ENCODE results near the gene S100Z. TPM values are rescaled to one million over a fixed set of nuclear protein-coding genes. Genes with fewer than 3 reads are reported as not detected.

The S100Z gene
- total RNA-seq, 1 experiment from 2014 or later: not detected

GRCh38 chr5:76841361-76841760 lies 8.5 kb upstream of the S100Z start:
- intact Hi-C loops (cut with micrococcal nuclease; ENCODE audit: unreplicated experiment): no loop called here
- Histone ChIP-seq H3K4me1 (ENCODE audit: control insufficient read depth, insufficient read depth, low read length) (peaks cover 24% of the 10 kb centered on the region), H3K27ac (ENCODE audit: low read length) (peak overlapping the region; percentile 13; the same call in 1 of the 2 replicates), H3K27me3 (ENCODE audit: control insufficient read depth, insufficient read depth, low read length) (no peaks in the 10 kb centered on the region), H3K9me3 (ENCODE audit: control insufficient read depth, insufficient read depth, low read depth, low read length) (no peaks in the 10 kb centered on the region), H3K36me3 (ENCODE audit: control insufficient read depth, insufficient read depth, low read length) (no peaks in the 10 kb centered on the region), H3K4me3 (ENCODE audit: low read depth in 2 of 2, low read length in 2 of 2) (no peak overlapping the region)
- DNase-seq (ENCODE audit: low read depth, low spot score) (no peak), ATAC-seq (no peak)
- no TSS peak for BruUV-seq (replicated peaks)
- ChIA-PET CTCF (no interaction called here), POLR2A (interaction anchor here (0.6 kb wide), 1 partner anchor 12 kb away, joined by 7 read pairs; no protein-coding TSS in a partner anchor)
- TF ChIP-seq POLR2AphosphoS5 (IDR thresholded peaks at IDR 0.05; ENCODE audit: low read depth, low read length) (no peak), SIN3A (IDR thresholded peaks at IDR 0.05; ENCODE audit: borderline replicate concordance, insufficient read depth, low read depth, low read length) (no peak), CTCF (IDR thresholded peaks at IDR 0.05) (no peak), TCF7L2 (IDR thresholded peaks at IDR 0.05; ENCODE audit: low read depth, low read length) (no peak), REST (IDR thresholded peaks at IDR 0.05; ENCODE audit: insufficient read depth in 1 of 2, low read depth in 2 of 2, low read length in 1 of 2) (no peak)
- in situ Hi-C loops (cut with HindIII; ENCODE audit: low pct_unique_long_range_greater_than_20kb, low sequenced_read_pairs): no loop called here

- Histone ChIP-seq H3K27ac (ENCODE audit: low read length) (no peak overlapping the region), H3K4me1 (ENCODE audit: control insufficient read depth, insufficient read depth, low read length) (no peaks in the 10 kb centered on the region), H3K4me3 (ENCODE audit: low read depth in 2 of 2, low read length in 2 of 2) (no peak overlapping the region), H3K27me3 (ENCODE audit: control insufficient read depth, insufficient read depth, low read length) (no peaks in the 10 kb centered on the region), H3K36me3 (ENCODE audit: control insufficient read depth, insufficient read depth, low read length) (no peaks in the 10 kb centered on the region), H3K9me3 (ENCODE audit: control insufficient read depth, insufficient read depth, low read depth, low read length) (no peaks in the 10 kb centered on the region)
- TF ChIP-seq TCF7L2 (IDR thresholded peaks at IDR 0.05; ENCODE audit: low read depth, low read length) (no peak), POLR2AphosphoS5 (IDR thresholded peaks at IDR 0.05; ENCODE audit: low read depth, low read length) (no peak), CTCF (IDR thresholded peaks at IDR 0.05) (no peak), REST (IDR thresholded peaks at IDR 0.05; ENCODE audit: insufficient read depth in 1 of 2, low read depth in 2 of 2, low read length in 1 of 2) (no peak), SIN3A (IDR thresholded peaks at IDR 0.05; ENCODE audit: borderline replicate concordance, insufficient read depth, low read depth, low read length) (no peak)
- POLR2A ChIA-PET: interaction anchor here (0.6 kb wide), 1 partner anchor 123 kb away, joined by 3 read pairs; no protein-coding TSS in a partner anchor
- in situ Hi-C loops (cut with HindIII; ENCODE audit: low pct_unique_long_range_greater_than_20kb, low sequenced_read_pairs): no loop called here
- CTCF ChIA-PET: no interaction called here
- ATAC-seq: no peak
- no TSS peak for BruUV-seq (replicated peaks)
- DNase-seq (ENCODE audit: low read depth, low spot score): no peak
- intact Hi-C loops (cut with micrococcal nuclease; ENCODE audit: unreplicated experiment): no loop called here
Observed at GRCh38 chr5:76845890-76846289, 3.9 kb upstream of the S100Z start.

Data from Panc1 (cell line).